ENCODE results near the gene SORCS3. TPM values are rescaled to one million over a fixed set of nuclear protein-coding genes. Genes with fewer than 3 reads are reported as not detected.

The SORCS3 gene
- total RNA-seq, 1 experiment from 2014 or later: 0.04 TPM

- no peak overlapping the region for H3K56ac ChIP-seq (ENCODE audit: insufficient read length, low read depth, low read length)
- H2BK12ac ChIP-seq (ENCODE audit: insufficient read length, low read depth, low read length): no peak overlapping the region
- Mint-ChIP-seq H3K4me3 (no peak overlapping the region), H3K4me1 (peaks cover 0 to 3% of the 10 kb centered on the region in 2 experiments; a peak in 1 of 4 replicates), H3K27ac (no peak overlapping the region), H3K27me3 (ENCODE audit: low read depth) (peaks cover 7% of the 10 kb centered on the region), H3K9me3 (no peaks in the 10 kb centered on the region), H3K36me3 (ENCODE audit: insufficient read depth in 1 of 3, low read depth in 3 of 3) (no peaks in the 10 kb centered on the region)
- H3K27ac ChIP-seq (ENCODE audit: insufficient read length, low read depth, low read length): no peak overlapping the region
- no peaks in the 10 kb centered on the region for H3K9me3 ChIP-seq (ENCODE audit: control insufficient read depth, low read depth, low read length)
- no peak overlapping the region for H4K91ac ChIP-seq (ENCODE audit: insufficient read length, low read depth, low read length)
- no peak overlapping the region for H2BK20ac ChIP-seq (ENCODE audit: low read depth, low read length, poor library complexity, severe bottlenecking)
- no peak for DNase-seq
- no peaks in the 10 kb centered on the region for H4K20me1 ChIP-seq (ENCODE audit: control insufficient read depth, insufficient read depth, insufficient read length)
- no peaks in the 10 kb centered on the region for H3K79me1 ChIP-seq (ENCODE audit: insufficient read depth, low read depth, low read length, poor library complexity, severe bottlenecking)
- no peaks in the 10 kb centered on the region for H3K79me2 ChIP-seq (ENCODE audit: insufficient read depth, low read length)
- H3K9ac ChIP-seq (ENCODE audit: extremely low read depth, insufficient read length, low read length): no peak overlapping the region
- H2BK120ac ChIP-seq (ENCODE audit: low read depth, low read length, poor library complexity, severe bottlenecking): no peak overlapping the region
- no peak overlapping the region for H3K18ac ChIP-seq (ENCODE audit: insufficient read length, low read depth, low read length)
- H3K23ac ChIP-seq (ENCODE audit: insufficient read length, low read depth, low read length): no peak overlapping the region
- peaks cover 2% of the 10 kb centered on the region; the same call in 1 of the 2 replicates for H3K4me1 ChIP-seq (ENCODE audit: insufficient read depth, low read length)
- no peak overlapping the region for H2BK15ac ChIP-seq (ENCODE audit: low read depth, low read length)
- H4K8ac ChIP-seq (replicated peaks; ENCODE audit: insufficient read length, low read depth, low read length): no peak overlapping the region
- no peaks in the 10 kb centered on the region for H3K27me3 ChIP-seq (ENCODE audit: insufficient read depth, low read length)
- no peak overlapping the region for H2AK5ac ChIP-seq (ENCODE audit: insufficient read length, low read length)
- no peak overlapping the region for H2AFZ ChIP-seq (ENCODE audit: low read length)
- no peak overlapping the region for H4K5ac ChIP-seq (ENCODE audit: insufficient read length, low read depth, low read length)
- H2BK5ac ChIP-seq (ENCODE audit: insufficient read length, low read length): no peak overlapping the region
- no peak overlapping the region for H3T11ph ChIP-seq (ENCODE audit: low read length)
- no peak overlapping the region for H3K4ac ChIP-seq (ENCODE audit: low read depth, low read length)
- no peaks in the 10 kb centered on the region for H3K23me2 ChIP-seq (ENCODE audit: insufficient read length, low read depth, low read length, poor library complexity, severe bottlenecking)
- H3K14ac ChIP-seq (ENCODE audit: insufficient read depth, low read length): no peak overlapping the region
- no peak overlapping the region for H3K4me2 ChIP-seq (ENCODE audit: insufficient read depth, insufficient read length, low read length)
- TF ChIP-seq CTCF (conservative IDR thresholded peaks at IDR 0.05): no peak
These were observed 395.9 kb downstream of the SORCS3 start for GRCh38 chr10:105037022-105037421.

Data from H9 (cell line).